GM10248 (cell line): ENCODE data around the gene MYT1.
A peak's percentile ranks its signal among the peaks of the same experiment; 100 is the strongest.

Experiments used
- CTCF ChIA-PET: fragments of 300-600 bp; sonication (Branson Sonifier 250); formaldehyde crosslinking; extraction: SDS; loops from one replicate; lab custom pipeline; 2021; ENCODE audit warnings: antibody characterized with exemption; lab: Yijun Ruan, JAX
- POLR2A ChIA-PET: fragments of 350-650 bp; sonication (Branson Sonifier 250); formaldehyde crosslinking; extraction: SDS; loops from one replicate; lab custom pipeline; 2020; ENCODE audit warnings: antibody characterized with exemption; lab: Yijun Ruan, JAX
- DNase-seq: peaks from one replicate; pipeline ENCODE4 v3.0.0; 2012; ENCODE audit errors: extremely low spot score
- TF ChIP-seq, protein P1 (sequence below): IDR thresholded peaks from 2 replicates; pipeline ENCODE4 v1.5.1; 2012; ENCODE audit warnings: mild to moderate bottlenecking, low read depth; ENCODE audit errors: extremely low read depth, missing control alignments, control extremely low read depth

Gene MYT1

DNA sequence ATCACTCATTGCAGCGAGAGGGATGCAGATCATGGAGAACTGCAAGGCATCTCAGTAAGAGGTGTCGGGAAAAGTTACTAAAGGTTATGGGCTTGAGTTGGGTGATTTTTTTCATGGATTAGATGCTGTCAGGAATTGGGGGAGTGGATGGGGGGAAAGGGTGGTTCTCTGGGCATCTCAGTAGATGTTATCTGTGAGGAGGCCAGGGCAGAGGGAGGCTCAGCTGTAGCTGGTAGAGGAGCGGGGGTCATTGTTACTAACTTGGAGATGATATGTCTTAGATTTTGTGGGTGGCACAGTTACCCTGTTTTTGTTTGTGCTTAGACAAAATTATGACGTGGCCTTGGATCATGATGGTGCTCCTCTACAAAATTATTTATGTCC lies 88.7 kb downstream of the MYT1 start:
- ChIA-PET CTCF (interaction anchor here (0.9 to 12.0 kb wide), 4 partner anchors 11 to 31 kb away, joined by 3 to 122 read pairs (median 6); no protein-coding TSS in a partner anchor), POLR2A (no interaction called here)
- DNase-seq = no peak
- TF ChIP-seq, protein P1, sequence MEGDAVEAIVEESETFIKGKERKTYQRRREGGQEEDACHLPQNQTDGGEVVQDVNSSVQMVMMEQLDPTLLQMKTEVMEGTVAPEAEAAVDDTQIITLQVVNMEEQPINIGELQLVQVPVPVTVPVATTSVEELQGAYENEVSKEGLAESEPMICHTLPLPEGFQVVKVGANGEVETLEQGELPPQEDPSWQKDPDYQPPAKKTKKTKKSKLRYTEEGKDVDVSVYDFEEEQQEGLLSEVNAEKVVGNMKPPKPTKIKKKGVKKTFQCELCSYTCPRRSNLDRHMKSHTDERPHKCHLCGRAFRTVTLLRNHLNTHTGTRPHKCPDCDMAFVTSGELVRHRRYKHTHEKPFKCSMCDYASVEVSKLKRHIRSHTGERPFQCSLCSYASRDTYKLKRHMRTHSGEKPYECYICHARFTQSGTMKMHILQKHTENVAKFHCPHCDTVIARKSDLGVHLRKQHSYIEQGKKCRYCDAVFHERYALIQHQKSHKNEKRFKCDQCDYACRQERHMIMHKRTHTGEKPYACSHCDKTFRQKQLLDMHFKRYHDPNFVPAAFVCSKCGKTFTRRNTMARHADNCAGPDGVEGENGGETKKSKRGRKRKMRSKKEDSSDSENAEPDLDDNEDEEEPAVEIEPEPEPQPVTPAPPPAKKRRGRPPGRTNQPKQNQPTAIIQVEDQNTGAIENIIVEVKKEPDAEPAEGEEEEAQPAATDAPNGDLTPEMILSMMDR = no peak

DNA sequence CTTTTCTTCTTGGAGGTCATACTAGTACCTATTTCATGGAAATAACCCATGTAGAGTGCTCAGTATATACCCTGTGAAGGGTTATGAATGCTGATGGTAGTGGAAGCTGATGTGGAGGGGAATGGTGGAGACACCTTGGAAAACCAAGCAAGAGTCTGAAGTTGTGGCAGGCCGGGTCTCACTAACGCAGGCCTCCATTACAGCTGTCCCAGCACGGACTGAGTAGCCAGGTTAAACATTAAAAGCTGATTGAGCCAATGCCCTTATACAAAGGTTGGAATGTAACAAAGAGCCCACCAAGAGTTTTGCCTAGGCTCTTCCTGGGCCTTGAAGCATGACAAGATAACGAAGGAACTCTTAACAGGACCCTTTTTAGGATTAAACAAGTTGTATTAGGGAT lies 89.2 kb downstream of the MYT1 start:
- no peak for DNase-seq
- TF ChIP-seq, protein P1 = no peak
- CTCF ChIA-PET = interaction anchor here (1.4 to 12.0 kb wide), 3 partner anchors 11 to 31 kb away, joined by 3 to 122 read pairs (median 8); no protein-coding TSS in a partner anchor
- POLR2A ChIA-PET = no interaction called here

DNA sequence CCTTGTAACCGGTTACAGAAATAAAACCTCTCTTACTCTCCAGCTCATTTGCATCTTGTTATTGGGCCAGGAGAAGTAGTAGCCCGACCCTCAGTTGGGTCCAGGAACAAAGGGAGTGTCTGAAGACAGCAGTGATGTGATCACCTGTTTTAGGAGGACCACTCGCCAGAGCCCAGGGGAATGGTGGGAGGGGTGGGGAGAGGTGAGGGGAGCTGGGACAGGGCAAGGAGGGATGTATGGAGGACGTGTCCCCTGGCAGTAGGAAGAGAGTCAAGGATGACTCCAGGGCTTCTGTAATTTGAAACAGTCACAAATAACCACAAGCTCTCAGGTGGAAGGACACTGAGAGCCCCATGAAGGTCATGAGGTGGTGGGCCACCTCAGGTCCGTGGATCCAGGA lies 89.9 kb downstream of the MYT1 start:
- DNase-seq = no peak
- ChIA-PET POLR2A (no interaction called here), CTCF (interaction anchor here (1.4 to 12.0 kb wide), 3 partner anchors 12 to 30 kb away, joined by 3 to 122 read pairs (median 8); no protein-coding TSS in a partner anchor)
- TF ChIP-seq, protein P1 = no peak

DNA sequence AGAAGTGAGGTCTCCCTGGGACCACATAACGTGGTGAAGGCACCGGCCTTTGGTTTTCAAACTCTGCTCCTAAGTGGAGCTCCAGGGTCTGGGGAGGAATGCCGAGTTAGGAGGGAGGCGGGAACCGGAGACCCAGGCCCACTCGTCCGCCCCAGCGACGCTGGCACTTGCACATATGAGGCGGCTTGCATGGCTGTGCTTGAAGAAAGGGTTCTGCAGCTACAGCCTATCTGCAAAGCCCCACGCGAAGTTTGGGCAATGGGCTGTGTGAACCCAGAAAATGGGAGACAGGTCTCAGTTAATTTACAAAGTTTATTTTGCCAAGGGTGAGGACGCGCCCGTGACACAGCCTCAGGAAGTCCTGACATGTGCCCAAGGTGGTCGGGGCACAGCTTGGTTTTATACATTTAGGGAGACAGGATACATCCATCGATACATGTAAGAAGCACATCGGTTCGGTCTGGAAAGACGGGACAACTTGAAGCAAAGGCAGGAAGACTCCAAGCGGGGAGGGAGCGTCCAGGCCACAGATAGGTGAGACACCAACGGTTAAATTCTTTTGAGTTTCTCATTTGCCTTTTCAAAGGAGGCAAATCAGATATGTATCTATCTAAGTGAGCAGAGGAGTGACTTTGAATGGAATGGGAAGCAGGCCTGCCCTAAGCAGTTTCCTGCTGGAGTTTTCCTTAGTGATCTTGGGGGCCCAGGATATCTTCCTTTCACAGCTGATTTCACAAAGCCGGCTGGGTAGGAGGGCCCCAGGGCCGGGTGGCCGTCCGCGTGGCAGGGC lies 90.5 kb downstream of the MYT1 start:
- ChIA-PET CTCF (interaction anchor here (0.7 to 12.0 kb wide), 5 partner anchors 8 to 30 kb away, joined by 3 to 122 read pairs (median 6); no protein-coding TSS in a partner anchor), POLR2A (no interaction called here)
- DNase-seq = no peak

DNA sequence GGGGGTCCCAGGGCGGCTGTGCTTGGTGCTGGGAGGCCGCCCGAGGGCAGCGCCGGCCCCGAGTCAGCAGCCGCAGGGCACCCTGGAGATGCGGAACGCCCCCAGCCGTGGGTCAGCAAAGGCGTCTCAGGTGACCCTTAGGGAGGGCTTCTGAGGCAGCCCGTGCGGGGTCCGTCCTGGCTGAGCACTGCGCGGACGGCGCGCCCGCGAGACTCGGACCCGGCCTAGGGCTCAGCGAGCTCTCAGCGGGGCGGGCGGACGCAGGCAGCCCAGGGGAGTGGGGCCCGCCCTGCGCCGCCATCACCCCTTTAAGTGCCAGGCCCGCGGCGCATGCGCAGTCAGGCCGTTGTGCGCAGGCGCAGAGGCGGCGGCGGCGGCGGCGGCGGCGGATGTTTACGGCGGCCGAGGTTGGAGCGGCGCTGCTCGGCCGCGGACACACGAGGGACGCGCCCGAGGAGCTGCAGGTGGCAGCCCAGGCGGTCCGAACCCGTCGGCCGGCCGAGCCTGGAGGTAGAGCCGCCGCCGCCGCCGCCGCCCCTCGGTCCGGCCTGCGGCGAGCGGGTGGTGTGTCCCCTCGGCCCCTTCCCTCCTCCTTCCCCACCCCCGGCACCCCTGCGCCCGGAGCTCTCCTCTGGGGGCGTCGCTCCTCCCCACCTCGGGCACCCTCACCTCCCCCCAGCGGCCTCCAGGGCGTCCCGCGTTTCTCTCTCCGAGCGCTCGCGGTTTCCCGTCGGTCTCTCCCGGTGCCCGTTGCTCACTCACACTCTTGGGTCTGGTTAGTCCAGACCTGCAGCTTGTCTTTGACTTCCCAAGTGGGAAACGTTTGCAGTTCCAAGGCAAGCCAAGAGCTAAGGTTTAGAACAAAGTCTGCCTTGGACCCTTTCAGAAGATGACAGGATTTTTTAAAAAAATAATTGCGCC lies 91.4 kb downstream of the MYT1 start, which contains the start of gene PCMTD2:
Gene PCMTD2, plus strand, starts transcription at position 388 of the 921 bp plus-strand sequence. CDS start 4,218 bp downstream, outside the sequence.
- TF ChIP-seq, protein P1 = no peak
- ChIA-PET POLR2A (no interaction called here), CTCF (interaction anchor here (0.7 to 12.0 kb wide), 5 partner anchors 9 to 29 kb away, joined by 3 to 122 read pairs (median 5); no protein-coding TSS in a partner anchor)
- peak; percentile 97 for DNase-seq

More for the DNA sequence above, 90.5 kb downstream of the MYT1 start:
- TF ChIP-seq, protein P1 = no peak
